Heart right ventricle (tissue), 16 donors: ENCODE results near the gene E2F3. TPM values are rescaled to one million over a fixed set of nuclear protein-coding genes. Genes with fewer than 3 reads are reported as not detected.

Source experiments
- ATAC-seq, 8 donors: fragments of 200-7000 bp; cut with Tn5 transposase; one replicate each; pipeline ENCODE4 v1.9.1; 2020; ENCODE audit warnings: mild to moderate bottlenecking in 8 of 8, moderate library complexity in 8 of 8, moderate number of reproducible peaks in 1 of 8
- DNase-seq, 2 donors: peaks; one replicate each; pipeline ENCODE4 v3.0.0-alpha.2; 2020
- H3K27ac ChIP-seq, 10 donors: fragments of 200-600 bp; sonication (generic) in 2 of 10; one replicate each; pipeline versions ENCODE4 v1.5.0 to v1.8.0; 2020 to 2022; ENCODE audit warnings: mild to moderate bottlenecking in 3 of 10
- H3K27me3 ChIP-seq, 7 donors: fragments of 200-600 bp; one replicate each; pipeline ENCODE4 v1.8.0; 2021 to 2022; ENCODE audit warnings: mild to moderate bottlenecking in 2 of 7
- H3K36me3 ChIP-seq, 9 donors: fragments of 200-600 bp; sonication (generic) in 1 of 9; one replicate each; pipeline versions ENCODE4 v1.5.0 to v1.8.0; 2020 to 2022; ENCODE audit warnings: mild to moderate bottlenecking in 2 of 9
- H3K4me1 ChIP-seq, 9 donors: fragments of 200-600 bp; sonication (generic) in 1 of 9; one replicate each; pipeline versions ENCODE4 v1.5.0 to v1.8.0; 2020 to 2022; ENCODE audit warnings: mild to moderate bottlenecking in 4 of 9
- H3K4me3 ChIP-seq, 10 donors: fragments of 200-600 bp; sonication (generic) in 2 of 10; one replicate each; pipeline versions ENCODE4 v1.5.0 to v1.8.0; 2020 to 2022; ENCODE audit warnings: mild to moderate bottlenecking in 7 of 10, moderate library complexity in 2 of 10
- H3K9me3 ChIP-seq, 11 donors: fragments of 200-600 bp in 10 of 11; sonication (generic) in 2 of 11; one replicate each; pipeline versions ENCODE4 v1.5.0 to v1.8.0; 2013 to 2022; ENCODE audit warnings: mild to moderate bottlenecking in 2 of 11, control low read depth in 1 of 11, moderate library complexity in 1 of 11
- CTCF ChIP-seq, 9 donors: fragments of 200-600 bp; sonication (generic) in 2 of 9; IDR thresholded peaks; one replicate each; pipeline versions ENCODE4 v1.5.0 to v1.8.0; 2021 to 2022; ENCODE audit warnings: antibody characterized with exemption in 9 of 9, mild to moderate bottlenecking in 5 of 9, moderate library complexity in 1 of 9
- WGBS, 2 donors: extraction: QIAGEN DNeasy Blood & Tissue Kit; methylation state at CpG; one replicate each; pipeline ENCODE4 v1.1.7; 2013; ENCODE audit warnings: inconsistent platforms in 1 of 2; 5-methylcytosine and 5-hydroxymethylcytosine counted together
- intact Hi-C, 10 donors: fragments of 100-400 bp; cut with DNase I; formaldehyde crosslinking; loops; one replicate each; pipeline versions ENCODE4 v1.11.1 to v1.14.2; 2022
- polyA plus RNA-seq, 2 donors: library from polyadenylated mRNA; stranded (reverse); fragments of 200-250 nt; gene quantifications; one replicate each; pipeline ENCODE4 v1.2.3, GENCODE V29; 2013
- total RNA-seq, 10 donors: library from RNA; stranded (reverse); fragmentation: NEBNext Ultra II Directional in 3 of 10; extraction: Animal tissue kit (Norgen Biotek cat#: 25700) in 3 of 10; gene quantifications; one replicate each; pipeline versions ENCODE4 v1.2.1 to v1.2.4, GENCODE V29; 2021 to 2023
- donor health status: Arrhythmogenic right ventricular cardiomyopathy.
- donor health status: ischemic (EF 13 %, LVEDD 7.1; RV severe dilation, severe dysfunction).
- donor health status: healthy with polysubstance abuse.
- donor health status: DM: no; HTN: yes; CAD: no.
- donor health status: DM: no; HTN: no; CAD: no.
- donor health status: ischemic (EF 25% LVEDD 6.9; RV normal size, moderate dysfunction).
- donor health status: ischemic (EF 25% LVEDD 5.7; RV mildly dilated, moderate dysfunction).
- donor health status: healthy.
- donor health status: DM: yes; HTN: yes; CAD: no.
- donor health status: Ischemic cardiomyopathy.
- donor health status: ischemic (EF 35%, LVEDD 5.7; RV mildly dilated, moderate dysfunction).
- donor health status: nonischemic (EF 11% LVEDD 7.7; RV severe dilation, severe dysfunction).
- donor health status: DM: yes; HTN: yes; CAD: no.
- donor health status: PGD.
- donor health status: ischemic (EF 29% LVEDD 5.4; RV normal size, mild dysfunction).
- donor health status: nonischemic (EF 23%, LVEDD 6.1; RV moderate dilation, normal function).

Gene E2F3
- total and polyA plus RNA-seq, 12 donors: 2.5 to 11.9 (median 7.3) TPM

DNA sequence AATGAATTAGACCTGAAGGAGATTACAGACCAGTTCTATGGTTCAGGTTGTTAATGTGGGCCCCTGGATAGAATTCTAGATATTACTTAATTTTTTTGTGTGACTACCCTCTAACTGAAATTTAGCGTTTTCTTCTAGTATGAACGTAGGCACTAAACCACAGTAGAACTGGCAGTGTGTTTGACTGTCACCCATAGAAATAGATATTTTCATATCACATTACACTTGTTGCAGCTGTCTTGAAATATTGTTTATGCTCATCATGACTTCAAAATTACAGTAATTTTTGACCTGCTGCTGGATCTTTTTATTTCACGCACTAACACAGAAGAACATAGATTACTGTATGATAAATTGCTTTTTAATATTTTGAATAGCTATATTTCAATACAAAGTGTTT lies 31.6 kb downstream of the E2F3 start:
- peaks cover 0 to 18% (median 5%) of the 10 kb centered on the region in 9 donors for H3K4me1 ChIP-seq
- WGBS, 2 donors: 97 to 98% methylated on average over 3 of the region's 3 CpGs
- no peaks in the 10 kb centered on the region for H3K27me3 ChIP-seq
- intact Hi-C loops: no loop called here
- ATAC-seq: no peak
- no peak overlapping the region for H3K4me3 ChIP-seq
- no peak overlapping the region for H3K27ac ChIP-seq
- no peak for TF ChIP-seq CTCF (IDR thresholded peaks at IDR 0.05)
- no peaks in the 10 kb centered on the region for H3K9me3 ChIP-seq
- DNase-seq: no peak
- peaks cover 0 to 21% (median 0%) of the 10 kb centered on the region in 9 donors for H3K36me3 ChIP-seq

DNA sequence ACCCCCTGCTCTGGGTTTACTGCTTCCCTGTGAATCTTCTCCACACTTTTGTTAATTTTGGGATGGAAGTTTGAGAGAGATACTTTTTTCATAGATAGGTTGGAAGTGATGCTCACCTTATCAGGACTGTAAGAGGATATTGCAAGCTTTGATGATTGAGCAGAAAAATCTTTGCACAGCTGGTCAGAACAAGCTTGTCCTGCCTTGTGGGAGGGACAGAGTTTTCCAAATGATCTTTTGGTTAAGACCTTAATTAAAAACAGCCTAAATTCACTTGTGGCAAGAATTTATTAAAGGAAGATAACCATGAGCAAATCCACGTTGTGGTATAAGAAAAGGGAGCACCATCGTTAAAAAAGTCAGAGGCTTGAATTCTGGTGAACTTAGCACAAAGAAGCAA lies 32.2 kb downstream of the E2F3 start:
- no peaks in the 10 kb centered on the region for H3K9me3 ChIP-seq
- intact Hi-C loops: no loop called here
- no peak overlapping the region for H3K4me3 ChIP-seq
- no peaks in the 10 kb centered on the region for H3K27me3 ChIP-seq
- 82 to 87% methylated on average over 2 of the region's 2 CpGs for WGBS, 2 donors
- no peak for TF ChIP-seq CTCF (IDR thresholded peaks at IDR 0.05)
- H3K27ac ChIP-seq: no peak overlapping the region
- H3K4me1 ChIP-seq: peaks cover 0 to 18% (median 5%) of the 10 kb centered on the region in 9 donors
- no peak for ATAC-seq
- peaks cover 0 to 21% (median 0%) of the 10 kb centered on the region in 9 donors for H3K36me3 ChIP-seq
- DNase-seq: no peak

- H3K9me3 ChIP-seq: no peaks in the 10 kb centered on the region
- H3K27me3 ChIP-seq: no peaks in the 10 kb centered on the region
- DNase-seq (no peak), ATAC-seq (no peak)
- no peak overlapping the region for H3K4me3 ChIP-seq
- H3K4me1 ChIP-seq: peaks cover 0 to 18% (median 5%) of the 10 kb centered on the region in 9 donors
- peaks cover 0 to 21% (median 0%) of the 10 kb centered on the region in 9 donors for H3K36me3 ChIP-seq
- 93 to 97% methylated on average over 6 of the region's 6 CpGs for WGBS, 2 donors
- TF ChIP-seq CTCF (IDR thresholded peaks at IDR 0.05): no peak
- intact Hi-C loops: no loop called here
- H3K27ac ChIP-seq: no peak overlapping the region
These were observed 33.1 kb downstream of the E2F3 start for GRCh38 chr6:20434766-20435165.

- WGBS, 2 donors: 96 to 98% methylated on average over 2 of the region's 2 CpGs
- no peak for DNase-seq
- H3K4me3 ChIP-seq: no peak overlapping the region
- no peaks in the 10 kb centered on the region for H3K9me3 ChIP-seq
- peaks cover 0 to 19% (median 5%) of the 10 kb centered on the region in 9 donors for H3K4me1 ChIP-seq
- intact Hi-C loops: no loop called here
- no peak for TF ChIP-seq CTCF (IDR thresholded peaks at IDR 0.05)
- no peak for ATAC-seq
- H3K36me3 ChIP-seq: peaks cover 0 to 10% (median 0%) of the 10 kb centered on the region in 9 donors
- no peak overlapping the region for H3K27ac ChIP-seq
- no peaks in the 10 kb centered on the region for H3K27me3 ChIP-seq
These were observed 35.0 kb downstream of the E2F3 start for GRCh38 chr6:20436719-20437118.
